Large intestine (tissue), 12 donors: ENCODE results near the gene ARHGEF40. TPM values are rescaled to one million over a fixed set of nuclear protein-coding genes. Genes with fewer than 3 reads are reported as not detected.

Source experiments
- DNase-seq, 2 donors: peaks; one replicate each; pipeline versions ENCODE4 v3.0.0 to v3.0.0-alpha.2; 2013
- H3K27ac ChIP-seq: one replicate; pipeline ENCODE4 v1.5.1; 2013; ENCODE audit warnings: low read length
- H3K27me3 ChIP-seq: 2 replicates; pipeline ENCODE4 v1.6.1; 2013; ENCODE audit warnings: low read length; ENCODE audit not compliant: control insufficient read depth, insufficient read depth
- H3K36me3 ChIP-seq: 2 replicates; pipeline ENCODE4 v1.6.1; 2013; ENCODE audit warnings: low read length; ENCODE audit not compliant: control insufficient read depth, insufficient read depth
- H3K4me1 ChIP-seq: one replicate; pipeline ENCODE4 v1.6.1; 2013; ENCODE audit warnings: low read length; ENCODE audit not compliant: control insufficient read depth, insufficient read depth
- H3K4me3 ChIP-seq: one replicate; pipeline ENCODE4 v1.5.1; 2013; ENCODE audit warnings: low read length
- H3K9me3 ChIP-seq: one replicate; pipeline ENCODE4 v1.6.1; 2013; ENCODE audit warnings: mild to moderate bottlenecking, low read depth, low read length, moderate library complexity; ENCODE audit not compliant: control insufficient read depth
- WGBS: methylation state at CpG from one replicate; pipeline ENCODE4 v1.1.5; 2013; ENCODE audit warnings: low lambda C conversion rate; ENCODE audit not compliant: insufficient coverage; 5-methylcytosine and 5-hydroxymethylcytosine counted together
- long read RNA-seq, 11 donors: transcript quantifications; one replicate each; lab custom pipeline, GENCODE V29; 2026
- polyA plus RNA-seq: library from polyadenylated mRNA; unstranded; fragments of 120-200 nt; gene quantifications from one replicate; pipeline ENCODE4 v1.2.1, GENCODE V29; 2013

ARHGEF40 gene
- 28.7 TPM for polyA plus RNA-seq
- long read RNA-seq, donor 1, partial matches to known transcripts = 22 of 22 reads
- long read RNA-seq, donor 1, other reads (novel, unspliced or antisense) = 0 of 22 reads
- long read RNA-seq, donor 2 = 0 reads
- long read RNA-seq, donor 3 = 0 reads
- long read RNA-seq, donor 4 = 0 reads
- long read RNA-seq, donor 5, partial matches to known transcripts = 36 of 38 reads
- long read RNA-seq, donor 5, other reads (novel, unspliced or antisense) = 0 of 38 reads
- long read RNA-seq, donor 6, partial matches to known transcripts = 23 of 41 reads
- long read RNA-seq, donor 6, other reads (novel, unspliced or antisense) = 17 of 41 reads
- long read RNA-seq, donor 7 = 0 reads
- long read RNA-seq, donor 8, partial matches to known transcripts = 13 of 16 reads
- long read RNA-seq, donor 8, other reads (novel, unspliced or antisense) = 0 of 16 reads
- long read RNA-seq, donor 9, partial matches to known transcripts = 29 of 29 reads
- long read RNA-seq, donor 9, other reads (novel, unspliced or antisense) = 0 of 29 reads
- long read RNA-seq, donor 10, full-length matches to known transcripts = 1 of 35 reads
- long read RNA-seq, donor 10, partial matches to known transcripts = 25 of 35 reads
- long read RNA-seq, donor 10, other reads (novel, unspliced or antisense) = 9 of 35 reads
- long read RNA-seq, donor 11, partial matches to known transcripts = 14 of 15 reads
- long read RNA-seq, donor 11, other reads (novel, unspliced or antisense) = 0 of 15 reads

DNA sequence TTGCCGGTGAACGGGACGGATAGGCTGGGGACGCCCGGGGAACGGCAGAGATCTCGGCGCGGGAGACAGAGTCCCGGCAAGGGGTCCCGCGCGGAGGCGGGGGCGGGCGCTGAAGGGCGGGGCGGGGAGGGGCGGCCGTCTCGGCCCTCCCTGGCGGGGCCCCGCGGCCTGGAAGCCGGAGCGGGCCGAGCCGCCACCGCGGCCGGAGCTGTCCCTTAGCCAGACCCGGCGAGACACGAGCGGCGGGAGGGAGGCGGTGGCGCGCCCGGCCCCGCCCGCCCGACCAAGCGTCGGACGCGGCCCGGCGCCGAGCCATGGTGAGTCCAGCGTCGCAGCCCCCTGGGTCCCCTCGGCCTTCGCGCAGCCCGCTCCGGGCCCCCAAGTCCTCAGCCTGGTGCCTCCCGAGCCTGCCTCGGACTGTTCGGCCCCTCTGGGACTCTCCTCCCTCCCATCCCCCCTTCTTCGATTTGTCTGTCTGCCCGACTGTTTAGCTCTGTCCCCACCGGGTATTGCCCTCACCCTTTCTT, at the start of gene ARHGEF40:
TSS of gene ARHGEF40 (plus strand) at position 222 of the 527 bp plus-strand sequence. CDS start at position 315, 93 bp downstream.
- H3K9me3 ChIP-seq = no peaks in the 10 kb centered on the region
- H3K4me3 ChIP-seq = peak within 1 kb of the TSS; percentile 81
- H3K4me1 ChIP-seq = peaks cover 24% of the 10 kb centered on the region
- DNase-seq = peak; percentile 25 to 68
- H3K36me3 ChIP-seq = peaks cover 21% of the 10 kb centered on the region
- peaks cover 10% of the 10 kb centered on the region for H3K27me3 ChIP-seq
- H3K27ac ChIP-seq = peak within 1 kb of the TSS; percentile 86
- WGBS = no CpG with 5 or more reads among the region's 63 CpGs

DNA sequence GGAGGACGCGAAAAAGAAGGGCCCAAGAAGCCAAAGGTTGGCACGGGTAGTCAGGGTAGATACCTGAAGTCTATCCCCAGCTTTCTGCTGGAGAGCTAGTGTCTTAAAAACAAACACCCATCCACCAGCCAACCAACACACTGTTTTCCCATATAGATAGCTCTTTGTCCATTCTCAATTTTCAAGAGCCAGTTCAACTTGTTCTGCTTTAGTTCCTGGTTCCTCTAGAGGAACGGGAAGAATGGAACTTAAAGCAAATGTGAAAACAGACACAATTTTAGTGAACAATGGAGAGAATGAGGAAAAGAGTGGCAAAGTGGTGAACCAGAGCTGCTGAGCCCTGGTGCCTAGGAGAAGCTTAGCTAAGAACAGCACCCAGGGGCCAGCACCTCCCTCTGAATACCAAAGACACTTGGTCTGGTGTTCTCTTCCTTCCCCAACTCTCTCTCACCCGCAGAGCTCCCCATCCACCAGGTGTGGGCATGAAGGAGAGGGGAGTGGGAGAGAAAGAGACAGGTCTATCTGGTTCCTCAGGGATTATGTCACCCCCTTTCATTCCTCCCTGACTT, 49.0 kb upstream of the ARHGEF40 start:
- no CpG with 5 or more reads among the region's 5 CpGs for WGBS
- Histone ChIP-seq H3K9me3 (no peaks in the 10 kb centered on the region), H3K4me3 (no peak overlapping the region), H3K4me1 (peaks cover 16% of the 10 kb centered on the region), H3K36me3 (peaks cover 48% of the 10 kb centered on the region), H3K27ac (no peak overlapping the region), H3K27me3 (no peaks in the 10 kb centered on the region)
- DNase-seq = no peak

DNA sequence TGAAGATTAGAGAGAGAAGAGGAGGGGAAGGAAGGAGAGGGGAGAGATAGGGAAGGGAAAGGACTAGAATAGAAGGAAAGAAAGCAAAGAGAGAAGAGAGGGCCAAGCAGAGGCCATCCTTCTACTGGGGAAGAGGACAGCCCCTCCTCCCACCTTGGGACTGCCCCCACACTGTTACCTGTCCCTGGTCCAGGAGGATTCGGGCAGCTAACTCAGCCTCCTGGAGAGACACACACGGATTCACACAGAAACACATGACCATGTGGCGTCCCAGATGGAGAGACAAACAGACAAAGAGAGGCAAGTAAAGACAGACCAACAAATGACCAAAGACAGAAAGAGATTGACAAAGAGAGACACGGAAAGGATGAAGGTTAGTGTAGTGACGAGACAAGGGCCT, 47.4 kb upstream of the ARHGEF40 start:
- H3K9me3 ChIP-seq = no peaks in the 10 kb centered on the region
- H3K27ac ChIP-seq = no peak overlapping the region
- peaks cover 36% of the 10 kb centered on the region for H3K36me3 ChIP-seq
- 94% methylated on average over 3 of the region's 5 CpGs for WGBS
- DNase-seq = no peak
- H3K4me1 ChIP-seq = peaks cover 16% of the 10 kb centered on the region
- no peak overlapping the region for H3K4me3 ChIP-seq
- H3K27me3 ChIP-seq = no peaks in the 10 kb centered on the region

DNA sequence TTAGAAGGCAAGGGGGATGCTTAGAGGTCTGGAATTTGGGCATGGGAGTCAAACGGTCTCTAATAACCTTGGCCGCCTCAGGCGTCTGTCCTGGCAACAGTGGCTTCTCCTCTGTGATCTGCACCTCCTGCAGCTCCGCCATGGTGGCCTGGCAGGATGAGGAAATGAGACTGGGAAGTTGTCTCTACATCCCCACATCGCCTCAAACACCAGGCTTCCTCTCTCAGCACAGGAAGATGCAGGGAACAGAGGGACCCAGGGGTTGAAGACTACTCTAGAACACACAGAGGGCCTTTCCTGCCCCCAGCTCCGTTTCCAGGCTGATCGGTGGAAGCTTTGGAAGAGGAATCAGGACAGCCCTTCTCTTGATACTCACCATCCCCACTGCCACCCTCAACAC, 46.9 kb upstream of the ARHGEF40 start:
- Histone ChIP-seq H3K9me3 (no peaks in the 10 kb centered on the region), H3K4me3 (no peak overlapping the region), H3K36me3 (peaks cover 31% of the 10 kb centered on the region), H3K27me3 (no peaks in the 10 kb centered on the region), H3K27ac (no peak overlapping the region), H3K4me1 (peaks cover 15% of the 10 kb centered on the region)
- no CpG with 5 or more reads among the region's 7 CpGs for WGBS
- no peak for DNase-seq

DNA sequence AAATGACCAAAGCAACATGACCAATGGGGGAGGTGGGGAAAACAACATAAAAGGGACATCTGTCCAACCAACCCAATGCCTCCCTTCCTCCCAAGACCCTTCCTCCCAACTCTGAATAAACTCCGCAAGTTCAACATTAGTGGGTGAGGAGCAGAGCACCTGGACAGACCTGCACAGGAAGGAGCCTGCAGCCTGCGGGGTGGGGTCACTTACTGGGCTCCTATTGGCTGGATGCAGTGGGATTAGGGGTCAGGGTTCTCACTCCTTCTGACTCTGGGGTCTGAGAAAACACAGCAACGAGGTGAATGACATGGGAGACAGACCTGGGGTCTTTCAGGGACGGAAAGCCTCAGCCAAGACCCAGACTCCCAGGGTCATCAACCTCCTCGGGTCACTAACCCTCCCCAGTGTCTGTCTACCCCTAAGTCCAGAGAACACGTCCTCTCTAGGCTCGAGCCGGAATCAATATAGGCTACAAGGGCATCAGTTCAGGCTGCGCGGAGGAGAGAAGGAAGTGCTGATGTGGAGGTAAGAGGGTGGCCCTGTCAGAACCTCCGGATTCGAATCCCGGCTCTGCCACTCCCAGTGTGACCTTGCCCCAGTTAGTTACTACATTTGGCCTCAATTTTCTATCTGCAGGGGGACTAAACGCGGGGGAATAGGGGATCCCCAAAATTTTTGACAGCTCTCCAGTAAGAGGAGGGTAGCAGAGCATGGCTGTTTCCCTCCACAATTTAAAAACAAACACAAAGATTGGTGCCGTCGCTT, 46.1 kb upstream of the ARHGEF40 start:
- Histone ChIP-seq H3K36me3 (peaks cover 24% of the 10 kb centered on the region), H3K27ac (peak overlapping the region; percentile 14), H3K27me3 (no peaks in the 10 kb centered on the region), H3K4me3 (peak overlapping the region; percentile 79), H3K4me1 (peaks cover 13% of the 10 kb centered on the region), H3K9me3 (no peaks in the 10 kb centered on the region)
- DNase-seq = peak in 1 of 2 donors; percentile 47
- no CpG with 5 or more reads among the region's 17 CpGs for WGBS

DNA sequence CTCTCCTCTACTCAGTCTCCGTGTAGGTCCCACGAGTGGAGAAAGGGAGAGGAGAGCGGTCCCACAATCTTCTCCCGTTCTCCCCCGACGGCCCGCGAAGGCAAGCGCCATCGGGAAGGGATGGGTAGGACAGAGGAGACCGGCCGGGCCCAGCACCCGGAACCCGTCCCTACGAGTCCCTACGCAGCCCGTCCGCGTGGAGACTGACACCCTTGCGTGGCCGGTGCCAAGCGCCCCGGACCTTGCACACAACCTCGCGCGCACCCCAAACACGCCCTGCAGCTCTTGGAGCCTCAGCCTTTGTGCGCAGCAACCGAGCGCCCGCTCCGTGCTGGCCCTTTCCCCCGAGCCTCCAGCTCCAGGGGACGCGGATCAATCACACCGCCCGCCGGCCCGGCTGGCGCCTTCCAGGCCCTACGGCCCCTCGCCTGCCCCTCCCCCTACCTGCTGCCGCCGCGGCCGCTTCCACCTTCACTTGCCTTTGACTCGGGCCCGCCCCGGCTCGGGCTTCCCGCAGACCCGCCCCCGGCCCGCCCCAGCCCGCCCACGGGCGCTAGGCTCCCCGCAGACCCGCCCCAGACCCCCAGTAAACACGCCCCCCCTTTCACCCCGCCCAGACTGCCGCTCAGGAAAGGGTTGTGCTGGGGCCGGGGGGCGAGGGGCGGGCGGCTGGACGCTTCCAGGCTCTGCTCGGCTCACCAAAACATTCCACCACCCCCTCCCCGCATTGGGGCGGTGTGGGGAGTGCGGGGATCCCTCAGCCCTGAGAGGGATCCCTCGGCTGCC, 45.3 kb upstream of the ARHGEF40 start, which contains the start of gene NDRG2:
TSS of gene NDRG2 (minus strand) at position 477 of the 786 bp plus-strand sequence. CDS start 1,746 bp downstream, outside the sequence.
- Histone ChIP-seq H3K36me3 (peaks cover 17% of the 10 kb centered on the region), H3K4me3 (peak within 1 kb of the TSS; percentile 79), H3K4me1 (peaks cover 13% of the 10 kb centered on the region), H3K27ac (peak within 1 kb of the TSS; percentile 52), H3K27me3 (no peaks in the 10 kb centered on the region), H3K9me3 (no peaks in the 10 kb centered on the region)
- DNase-seq = peak; percentile 63 to 87
- WGBS = no CpG with 5 or more reads among the region's 72 CpGs

DNA sequence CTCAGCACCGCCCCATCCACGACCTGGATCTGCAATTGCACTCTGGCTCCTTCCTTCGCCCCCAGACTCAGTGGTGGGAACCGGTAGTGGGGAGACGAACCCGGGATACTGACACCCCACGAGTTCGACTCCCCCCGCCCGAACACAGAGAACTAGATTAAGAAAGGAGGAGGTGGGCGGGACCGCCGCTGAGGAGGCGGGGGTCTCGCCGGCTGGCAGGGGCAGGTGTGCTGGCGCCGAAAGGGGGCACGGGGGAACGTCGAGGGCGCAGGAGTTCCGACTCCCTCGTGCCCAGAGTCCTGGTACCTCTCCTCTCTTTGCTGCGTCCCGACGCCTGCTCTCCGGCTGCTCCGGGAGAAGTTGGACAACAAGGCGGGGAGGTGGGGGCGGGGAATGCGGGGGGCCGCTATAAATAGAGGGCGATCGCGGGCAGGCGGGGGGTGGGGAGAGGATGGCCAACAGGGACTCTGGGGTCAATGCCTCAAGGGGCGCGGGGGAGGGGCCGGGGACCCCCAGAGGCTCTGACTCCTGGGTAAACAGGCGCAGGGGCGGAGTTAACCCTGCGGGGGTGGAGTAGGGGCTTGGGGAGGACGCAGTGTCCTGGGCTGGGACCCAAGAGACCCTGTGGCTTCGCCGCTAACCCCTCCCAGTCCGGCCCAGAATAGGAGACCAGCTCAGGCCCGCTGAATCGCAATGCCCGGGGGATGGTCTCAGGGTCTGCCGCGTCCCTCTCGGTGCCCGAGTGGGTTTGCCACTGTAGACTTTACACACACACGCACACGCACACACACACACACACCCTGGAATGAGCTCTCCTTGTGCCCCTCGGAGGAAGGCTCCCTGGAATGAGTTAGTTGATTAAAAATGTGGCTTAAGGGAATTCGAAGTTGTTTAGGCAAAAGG, 44.5 kb upstream of the ARHGEF40 start:
- Histone ChIP-seq H3K36me3 (peaks cover 11% of the 10 kb centered on the region), H3K9me3 (no peaks in the 10 kb centered on the region), H3K27ac (peak overlapping the region; percentile 52), H3K4me3 (peak overlapping the region; percentile 79), H3K27me3 (no peaks in the 10 kb centered on the region), H3K4me1 (peaks cover 13% of the 10 kb centered on the region)
- no CpG with 5 or more reads among the region's 58 CpGs for WGBS
- DNase-seq = peak in 1 of 2 donors; percentile 59

DNA sequence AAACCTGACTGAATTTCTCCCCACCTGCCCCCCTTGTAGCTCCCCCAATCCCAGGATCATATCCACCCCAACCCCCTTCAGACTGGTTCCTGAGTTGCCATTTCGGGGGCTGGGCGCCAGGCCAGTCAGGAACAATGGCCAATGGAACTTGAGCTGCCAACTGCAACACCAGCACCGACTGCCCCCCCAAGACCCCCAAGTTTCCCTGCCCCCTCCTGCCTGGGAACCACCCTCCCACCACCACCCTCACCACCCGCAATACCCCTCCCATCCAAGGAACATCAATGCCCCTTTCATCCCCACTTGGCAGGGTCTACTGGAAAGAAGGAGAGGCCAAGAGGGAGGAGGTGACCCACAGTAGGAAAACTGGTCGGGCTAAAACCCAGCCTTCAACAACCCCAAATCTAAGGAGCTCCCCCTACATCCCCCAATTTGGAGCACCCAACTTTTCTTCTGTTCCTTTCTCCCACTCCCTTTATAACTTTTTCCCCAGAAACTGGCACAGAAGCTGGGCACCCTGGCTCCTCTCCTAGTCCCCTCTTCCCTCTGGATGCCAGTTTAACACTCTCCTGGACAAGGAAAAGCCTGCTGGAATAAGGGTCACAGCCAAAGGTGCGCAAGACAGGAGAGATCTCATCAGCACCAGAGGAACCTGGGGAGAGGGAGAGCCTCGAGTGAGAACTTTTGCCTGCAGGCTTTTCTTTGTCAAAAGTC, 43.7 kb upstream of the ARHGEF40 start:
- no peak for DNase-seq
- Histone ChIP-seq H3K4me1 (peaks cover 13% of the 10 kb centered on the region), H3K27me3 (no peaks in the 10 kb centered on the region), H3K9me3 (no peaks in the 10 kb centered on the region), H3K36me3 (peaks cover 3% of the 10 kb centered on the region), H3K4me3 (no peak overlapping the region), H3K27ac (no peak overlapping the region)
- WGBS = no CpG with 5 or more reads among the region's 7 CpGs
